ENCODE results near the gene TSC2. TPM values are rescaled to one million over a fixed set of nuclear protein-coding genes. Genes with fewer than 3 reads are reported as not detected.

TSC2 gene
- total and polyA plus RNA-seq, 2 donors (not counting 3 experiments of a cell fraction or from before 2014, with no cell fraction given): 87.9 to 144 TPM

DNA sequence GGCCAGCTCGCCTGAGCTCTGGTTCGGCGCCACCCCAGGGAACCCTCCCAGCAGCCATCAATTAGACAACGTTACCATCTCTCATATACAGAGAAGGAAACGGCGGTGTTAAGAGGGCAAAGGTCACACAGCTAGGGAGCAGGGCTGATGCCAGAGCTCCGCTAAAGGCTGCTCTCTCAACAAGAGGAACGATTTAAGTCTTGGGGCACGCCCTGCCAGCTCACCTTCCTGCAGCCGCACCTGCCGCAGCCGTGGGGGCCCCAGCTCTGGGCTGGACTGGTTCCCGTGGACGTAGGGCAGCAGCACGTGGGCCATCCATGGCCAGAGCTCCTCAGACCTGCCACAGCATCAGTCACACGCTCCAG, 44.5 kb downstream of the TSC2 start:
- ChIA-PET CTCF (interaction anchor here (1.4 to 4.0 kb wide), 2 partner anchors 48 to 159 kb away, joined by 3 to 36 read pairs; partner anchors contain the start of gene ECI1), POLR2A (interaction anchor here (1.3 kb wide), 1 partner anchor 63 kb away, joined by 4 read pairs; the partner anchor contains the start of gene TRAF7)
- DNase-seq (ENCODE audit: low read depth, low spot score) (no peak), FAIRE-seq (no peak)
- Histone ChIP-seq H3K79me2 (ENCODE audit: control insufficient read depth, insufficient read depth, low read length) (no peaks in the 10 kb centered on the region), H3K27me3 (ENCODE audit: control insufficient read depth in 2 of 2, insufficient read depth in 2 of 2, low read length in 2 of 2) (no peaks in the 10 kb centered on the region), H3K27ac (ENCODE audit: insufficient read depth, low read depth, low read length) (no peak overlapping the region), H4K20me1 (replicated peaks; ENCODE audit: control insufficient read depth, extremely low read depth, insufficient read depth, low read length) (no peaks in the 10 kb centered on the region), H2AFZ (ENCODE audit: low read depth, low read length) (no peak overlapping the region), H3K9ac (replicated peaks; ENCODE audit: extremely low read depth, insufficient read depth, low read length) (no peak overlapping the region), H3K4me1 (ENCODE audit: control insufficient read depth, extremely low read depth, insufficient read depth, low read length) (peaks cover 5% of the 10 kb centered on the region), H3K9me1 (replicated peaks; ENCODE audit: control insufficient read depth, extremely low read depth, insufficient read depth, low read length) (no peaks in the 10 kb centered on the region), H3K36me3 (ENCODE audit: control insufficient read depth in 2 of 2, extremely low read depth in 1 of 2, insufficient read depth in 2 of 2, low read length in 2 of 2) (peaks cover 6 to 24% of the 10 kb centered on the region in 2 experiments), H3K9me3 (replicated peaks; ENCODE audit: control insufficient read depth, insufficient read depth, low read length) (no peaks in the 10 kb centered on the region), H3K4me3 (replicated peaks in 1 of 3; ENCODE audit: insufficient read depth in 1 of 3, low read depth in 1 of 3, low read length in 3 of 3) (no peak overlapping the region), H3K4me2 (ENCODE audit: insufficient read depth, low read length) (no peak overlapping the region)
- TF ChIP-seq JUN (IDR thresholded peaks at IDR 0.05; ENCODE audit: borderline replicate concordance, insufficient read depth, insufficient read length, low read depth): no peak
- no peak for TF ChIP-seq EZH2 (IDR thresholded peaks at IDR 0.05; ENCODE audit: borderline replicate concordance, low read depth, low read length, severe bottlenecking)
- TF ChIP-seq FOS (IDR thresholded peaks at IDR 0.05; ENCODE audit: borderline replicate concordance, insufficient read depth, low read length): no peak
- TF ChIP-seq, protein P1, sequence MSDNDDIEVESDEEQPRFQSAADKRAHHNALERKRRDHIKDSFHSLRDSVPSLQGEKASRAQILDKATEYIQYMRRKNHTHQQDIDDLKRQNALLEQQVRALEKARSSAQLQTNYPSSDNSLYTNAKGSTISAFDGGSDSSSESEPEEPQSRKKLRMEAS (IDR thresholded peaks at IDR 0.05; ENCODE audit: insufficient read depth, insufficient read length): no peak
- BruUV-seq (replicated peaks): no TSS peak
- dilution Hi-C loops (cut with MboI; ENCODE audit: extremely low pct_ligation_motif_present, low sequenced_read_pairs): no loop called here
- intact Hi-C loops (cut with micrococcal nuclease): no loop called here

DNA sequence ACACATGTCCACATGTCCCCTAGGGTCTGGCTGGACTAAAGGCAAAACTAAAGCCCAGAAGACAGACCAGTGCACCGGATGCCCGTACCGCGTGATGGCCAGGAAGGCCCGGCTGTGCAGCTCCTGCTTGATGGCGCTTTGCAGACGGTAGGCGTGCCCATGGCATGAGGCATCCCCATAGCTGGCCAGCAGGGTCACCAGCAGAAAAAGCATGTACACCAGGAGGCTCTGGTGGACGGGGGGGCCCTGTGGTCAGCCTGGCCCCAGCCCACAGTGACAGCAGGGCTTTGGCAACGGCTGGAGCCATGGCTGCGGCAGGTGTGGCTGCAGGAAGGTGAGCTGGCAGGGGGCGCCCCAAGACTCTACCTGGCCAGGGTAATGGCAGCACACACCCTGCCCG, 45.1 kb downstream of the TSC2 start:
- Histone ChIP-seq H3K79me2 (ENCODE audit: control insufficient read depth, insufficient read depth, low read length) (no peaks in the 10 kb centered on the region), H3K9ac (replicated peaks; ENCODE audit: extremely low read depth, insufficient read depth, low read length) (no peak overlapping the region), H2AFZ (ENCODE audit: low read depth, low read length) (no peak overlapping the region), H3K36me3 (ENCODE audit: control insufficient read depth in 2 of 2, extremely low read depth in 1 of 2, insufficient read depth in 2 of 2, low read length in 2 of 2) (peaks cover 6 to 20% of the 10 kb centered on the region in 2 experiments), H3K9me1 (replicated peaks; ENCODE audit: control insufficient read depth, extremely low read depth, insufficient read depth, low read length) (no peaks in the 10 kb centered on the region), H3K27ac (ENCODE audit: insufficient read depth, low read depth, low read length) (no peak overlapping the region), H3K9me3 (replicated peaks; ENCODE audit: control insufficient read depth, insufficient read depth, low read length) (no peaks in the 10 kb centered on the region), H3K4me3 (replicated peaks in 1 of 3; ENCODE audit: insufficient read depth in 1 of 3, low read depth in 1 of 3, low read length in 3 of 3) (no peak overlapping the region), H3K4me1 (ENCODE audit: control insufficient read depth, extremely low read depth, insufficient read depth, low read length) (peaks cover 5% of the 10 kb centered on the region), H3K4me2 (ENCODE audit: insufficient read depth, low read length) (no peak overlapping the region), H3K27me3 (ENCODE audit: control insufficient read depth in 2 of 2, insufficient read depth in 2 of 2, low read length in 2 of 2) (no peaks in the 10 kb centered on the region), H4K20me1 (replicated peaks; ENCODE audit: control insufficient read depth, extremely low read depth, insufficient read depth, low read length) (no peaks in the 10 kb centered on the region)
- ChIA-PET POLR2A (no interaction called here), CTCF (interaction anchor here (4.0 kb wide), 1 partner anchor 48 kb away, joined by 36 read pairs; no protein-coding TSS in a partner anchor)
- DNase-seq (ENCODE audit: low read depth, low spot score): no peak
- dilution Hi-C loops (cut with MboI; ENCODE audit: extremely low pct_ligation_motif_present, low sequenced_read_pairs): no loop called here
- no peak for TF ChIP-seq MYC (IDR thresholded peaks at IDR 0.05; ENCODE audit: low read depth, low read length)
- TF ChIP-seq, protein P1 (IDR thresholded peaks at IDR 0.05; ENCODE audit: insufficient read depth, insufficient read length): no peak
- no peak for TF ChIP-seq EZH2 (IDR thresholded peaks at IDR 0.05; ENCODE audit: borderline replicate concordance, low read depth, low read length, severe bottlenecking)
- no peak for TF ChIP-seq GATA2 (IDR thresholded peaks at IDR 0.05; ENCODE audit: insufficient read depth, insufficient read length, low read depth, low read length)
- TF ChIP-seq POLR2A (IDR thresholded peaks at IDR 0.05; ENCODE audit: low read depth, low read length): no peak
- BruUV-seq (replicated peaks): no TSS peak
- intact Hi-C loops (cut with micrococcal nuclease): no loop called here
- no peak for FAIRE-seq

All from endothelial cell of umbilical vein (primary cell).